Esophagus squamous epithelium (tissue), 4 donors: ENCODE results near the gene RFWD3.

ENCODE experiments used
- POLR2A ChIP-seq, 4 donors: fragments of 450-650 bp; IDR thresholded peaks; one replicate each; pipeline ENCODE4 v1.6.1; 2017; ENCODE audit warnings: antibody characterized with exemption in 4 of 4, mild to moderate bottlenecking in 4 of 4, moderate library complexity in 3 of 4
- TF ChIP-seq, protein P1 (sequence below), 6 experiments: fragments of 450-650 bp in 4 of 6; fragments of 200-600 bp in 2 of 6; sonication (generic) in 2 of 6; IDR thresholded peaks; one replicate each; pipeline ENCODE4 v1.5.1; 2016 to 2019; ENCODE audit warnings: antibody characterized with exemption in 6 of 6, mild to moderate bottlenecking in 4 of 6, moderate library complexity in 4 of 6

DNA sequence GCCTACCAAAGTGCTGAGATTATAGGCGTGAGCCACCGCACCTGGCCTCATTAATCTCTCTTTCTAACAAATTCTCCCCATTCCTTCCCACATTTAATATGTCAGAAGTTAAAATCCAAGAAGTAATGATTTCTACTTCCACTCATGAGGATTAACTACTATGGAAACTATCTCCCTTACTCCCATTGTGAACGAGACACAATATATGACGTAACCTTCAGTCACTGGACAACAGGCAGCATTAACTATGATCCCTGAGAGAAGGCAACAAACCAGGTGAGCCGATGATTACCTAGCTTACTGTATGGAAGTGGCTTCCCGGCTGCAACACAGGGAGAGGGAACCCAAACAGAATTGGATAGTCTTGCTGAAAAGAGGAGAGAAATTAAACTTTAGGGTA is 79.7 kb downstream of the RFWD3 start:
- TF ChIP-seq, protein P1, sequence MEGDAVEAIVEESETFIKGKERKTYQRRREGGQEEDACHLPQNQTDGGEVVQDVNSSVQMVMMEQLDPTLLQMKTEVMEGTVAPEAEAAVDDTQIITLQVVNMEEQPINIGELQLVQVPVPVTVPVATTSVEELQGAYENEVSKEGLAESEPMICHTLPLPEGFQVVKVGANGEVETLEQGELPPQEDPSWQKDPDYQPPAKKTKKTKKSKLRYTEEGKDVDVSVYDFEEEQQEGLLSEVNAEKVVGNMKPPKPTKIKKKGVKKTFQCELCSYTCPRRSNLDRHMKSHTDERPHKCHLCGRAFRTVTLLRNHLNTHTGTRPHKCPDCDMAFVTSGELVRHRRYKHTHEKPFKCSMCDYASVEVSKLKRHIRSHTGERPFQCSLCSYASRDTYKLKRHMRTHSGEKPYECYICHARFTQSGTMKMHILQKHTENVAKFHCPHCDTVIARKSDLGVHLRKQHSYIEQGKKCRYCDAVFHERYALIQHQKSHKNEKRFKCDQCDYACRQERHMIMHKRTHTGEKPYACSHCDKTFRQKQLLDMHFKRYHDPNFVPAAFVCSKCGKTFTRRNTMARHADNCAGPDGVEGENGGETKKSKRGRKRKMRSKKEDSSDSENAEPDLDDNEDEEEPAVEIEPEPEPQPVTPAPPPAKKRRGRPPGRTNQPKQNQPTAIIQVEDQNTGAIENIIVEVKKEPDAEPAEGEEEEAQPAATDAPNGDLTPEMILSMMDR (IDR thresholded peaks at IDR 0.05), result no peak
- no peak for TF ChIP-seq POLR2A (IDR thresholded peaks at IDR 0.05)
